Measurements from ENCODE around the gene GPR152.

Gene GPR152

GRCh38 chr11:67413266-67413849 lies 39.2 kb downstream of the GPR152 start:
- no peak for TF ChIP-seq POLR2A (IDR thresholded peaks at IDR 0.05; ENCODE audit: low read depth, low read length)
- DNase-seq (ENCODE audit: insufficient read length, low spot score) (no peak), FAIRE-seq (no peak)

GRCh38 chr11:67412495-67413179 lies 39.9 kb downstream of the GPR152 start:
- no peak for FAIRE-seq
- no peak for DNase-seq (ENCODE audit: insufficient read length, low spot score)
- no peak for TF ChIP-seq POLR2A (IDR thresholded peaks at IDR 0.05; ENCODE audit: low read depth, low read length)

GRCh38 chr11:67411785-67412152 lies 40.8 kb downstream of the GPR152 start:
- no peak for DNase-seq (ENCODE audit: insufficient read length, low spot score)
- no peak for TF ChIP-seq POLR2A (IDR thresholded peaks at IDR 0.05; ENCODE audit: low read depth, low read length)
- FAIRE-seq: no peak

- no peak for DNase-seq (ENCODE audit: insufficient read length, low spot score)
- FAIRE-seq: no peak
- no peak for TF ChIP-seq POLR2A (IDR thresholded peaks at IDR 0.05; ENCODE audit: low read depth, low read length)
Measured at GRCh38 chr11:67410984-67411784, 41.3 kb downstream of the GPR152 start.

GRCh38 chr11:67410369-67410831 lies 42.1 kb downstream of the GPR152 start:
- DNase-seq (ENCODE audit: insufficient read length, low spot score) (no peak), FAIRE-seq (no peak)
- TF ChIP-seq POLR2A (IDR thresholded peaks at IDR 0.05; ENCODE audit: low read depth, low read length): no peak

GRCh38 chr11:67409781-67410368 lies 42.7 kb downstream of the GPR152 start:
- no peak for TF ChIP-seq POLR2A (IDR thresholded peaks at IDR 0.05; ENCODE audit: low read depth, low read length)
- FAIRE-seq: no peak
- no peak for DNase-seq (ENCODE audit: insufficient read length, low spot score)

GRCh38 chr11:67409261-67409666 lies 43.3 kb downstream of the GPR152 start:
- no peak for FAIRE-seq
- no peak for TF ChIP-seq POLR2A (IDR thresholded peaks at IDR 0.05; ENCODE audit: low read depth, low read length)
- DNase-seq (ENCODE audit: insufficient read length, low spot score): no peak

- TF ChIP-seq POLR2A (IDR thresholded peaks at IDR 0.05; ENCODE audit: low read depth, low read length): no peak
- DNase-seq (ENCODE audit: insufficient read length, low spot score): no peak
- no peak for FAIRE-seq
Measured at GRCh38 chr11:67408437-67409200, 43.9 kb downstream of the GPR152 start.

GRCh38 chr11:67407688-67408163 lies 44.8 kb downstream of the GPR152 start:
- TF ChIP-seq POLR2A (IDR thresholded peaks at IDR 0.05; ENCODE audit: low read depth, low read length): no peak
- FAIRE-seq: no peak
- no peak for DNase-seq (ENCODE audit: insufficient read length, low spot score)

- FAIRE-seq (no peak), DNase-seq (ENCODE audit: insufficient read length, low spot score) (no peak)
- TF ChIP-seq POLR2A (IDR thresholded peaks at IDR 0.05; ENCODE audit: low read depth, low read length): no peak
Measured at GRCh38 chr11:67406969-67407687, 45.4 kb downstream of the GPR152 start.

- FAIRE-seq (no peak), DNase-seq (ENCODE audit: insufficient read length, low spot score) (no peak)
- TF ChIP-seq POLR2A (IDR thresholded peaks at IDR 0.05; ENCODE audit: low read depth, low read length): no peak
Measured at GRCh38 chr11:67406420-67406968, 46.0 kb downstream of the GPR152 start.

- no peak for FAIRE-seq
- no peak for TF ChIP-seq POLR2A (IDR thresholded peaks at IDR 0.05; ENCODE audit: low read depth, low read length)
- DNase-seq (ENCODE audit: insufficient read length, low spot score): no peak
Measured at GRCh38 chr11:67405688-67406339, 46.7 kb downstream of the GPR152 start.

Data from H54 (cell line).